Nucleus accumbens (tissue), 56 donors: ENCODE data around the gene OXLD1.
A peak's percentile ranks its signal among the peaks of the same experiment; 100 is the strongest.

Experiments
- DNase-seq, 56 donors: peaks; one replicate each; lab custom pipeline; 2025; lab: John Stamatoyannopoulos, UW

Gene OXLD1

DNA sequence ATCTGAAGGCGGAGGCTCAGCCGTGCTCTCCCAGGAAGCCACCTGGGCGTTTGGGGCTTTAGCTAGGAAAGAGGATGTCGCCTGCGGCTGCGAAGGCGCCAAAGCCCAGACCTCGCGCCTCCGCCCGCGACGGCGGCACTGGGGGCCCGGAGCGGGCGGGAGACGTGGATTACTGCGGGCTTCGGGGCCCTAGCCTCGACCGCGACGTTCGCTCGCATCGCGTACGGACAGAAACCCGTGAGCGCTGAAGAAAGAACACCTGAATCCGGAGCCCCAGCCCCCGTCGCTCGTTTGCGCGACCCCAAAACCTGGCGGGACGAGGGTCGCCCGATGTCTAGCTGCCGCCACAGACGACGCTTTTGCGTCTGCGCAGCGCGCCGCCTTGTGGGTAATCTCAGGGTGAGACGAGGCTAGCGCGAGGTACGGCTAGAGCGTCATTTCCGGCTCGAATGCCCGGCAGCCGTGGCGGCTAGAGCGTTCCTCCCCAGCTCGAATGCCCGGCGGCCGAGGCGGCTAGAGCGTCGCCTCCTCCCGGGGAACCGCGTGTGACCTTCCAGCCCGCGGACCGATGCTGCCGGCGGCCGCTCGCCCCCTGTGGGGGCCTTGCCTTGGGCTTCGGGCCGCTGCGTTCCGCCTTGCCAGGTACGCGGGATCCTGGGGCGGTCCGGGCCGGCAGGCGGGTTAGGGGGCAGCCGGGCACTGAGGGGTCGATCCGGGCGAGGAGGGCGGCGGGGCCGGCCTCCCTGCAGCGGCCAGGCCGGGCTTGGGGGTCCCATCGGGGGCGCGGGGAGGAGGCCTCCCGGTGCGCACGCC is 36.7 kb upstream of the OXLD1 start, which contains the start of gene MRPL12:
MRPL12 (plus strand) TSS at position 434 of the 813 bp plus-strand sequence; CDS start at position 569, 135 bp downstream.
- DNase-seq = peak; percentile 39 to 97 (median 89)

GRCh38 chr17:81701288-81702071 is 35.1 kb upstream of the OXLD1 start:
- DNase-seq = no peak

- DNase-seq = no peak
Measured at GRCh38 chr17:81700353-81701287, 34.2 kb upstream of the OXLD1 start.

GRCh38 chr17:81697261-81698044 is 31.0 kb upstream of the OXLD1 start:
- no peak for DNase-seq

GRCh38 chr17:81696218-81696941 is 30.0 kb upstream of the OXLD1 start:
- DNase-seq = no peak

DNA sequence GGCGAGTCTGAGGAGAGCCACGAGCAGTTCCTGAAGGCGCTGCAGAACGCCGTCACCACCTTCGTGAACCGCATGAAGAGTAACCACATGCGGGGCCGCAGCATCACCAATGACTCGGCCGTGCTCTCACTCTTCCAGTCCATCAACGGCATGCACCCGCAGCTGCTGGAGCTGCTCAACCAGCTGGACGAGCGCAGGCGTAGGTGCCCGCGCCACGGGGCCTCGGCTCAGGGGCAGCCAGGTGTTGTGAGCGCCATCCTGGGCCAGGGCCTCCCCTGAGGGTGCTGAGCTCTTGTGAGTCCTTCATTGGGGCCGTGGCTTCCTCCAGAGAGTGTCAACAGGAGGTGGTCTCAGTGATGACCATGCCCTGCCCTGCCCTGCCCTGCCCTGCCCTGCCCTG is 29.4 kb upstream of the OXLD1 start:
- no peak for DNase-seq

GRCh38 chr17:81695211-81695610 is 28.8 kb upstream of the OXLD1 start:
- no peak for DNase-seq

DNA sequence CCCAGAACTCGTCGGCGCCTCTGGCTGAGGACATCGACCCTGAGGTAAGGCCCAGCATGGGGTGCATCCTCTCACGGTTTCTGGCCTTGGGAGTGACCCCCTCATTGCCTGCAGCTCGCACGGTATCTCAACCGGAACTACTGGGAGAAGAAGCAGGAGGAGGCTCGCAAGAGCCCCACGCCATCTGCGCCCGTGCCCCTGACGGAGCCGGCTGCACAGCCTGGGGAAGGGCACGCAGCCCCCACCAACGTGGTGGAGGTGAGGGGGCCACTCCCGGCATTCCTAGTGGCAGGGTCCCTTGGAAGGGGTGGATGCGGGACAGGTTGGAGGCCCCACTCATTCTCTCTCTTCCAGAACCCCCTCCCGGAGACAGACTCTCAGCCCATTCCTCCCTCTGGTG is 28.4 kb upstream of the OXLD1 start:
- no peak for DNase-seq

- no peak for DNase-seq
Measured at GRCh38 chr17:81693509-81694210, 27.3 kb upstream of the OXLD1 start.

DNA sequence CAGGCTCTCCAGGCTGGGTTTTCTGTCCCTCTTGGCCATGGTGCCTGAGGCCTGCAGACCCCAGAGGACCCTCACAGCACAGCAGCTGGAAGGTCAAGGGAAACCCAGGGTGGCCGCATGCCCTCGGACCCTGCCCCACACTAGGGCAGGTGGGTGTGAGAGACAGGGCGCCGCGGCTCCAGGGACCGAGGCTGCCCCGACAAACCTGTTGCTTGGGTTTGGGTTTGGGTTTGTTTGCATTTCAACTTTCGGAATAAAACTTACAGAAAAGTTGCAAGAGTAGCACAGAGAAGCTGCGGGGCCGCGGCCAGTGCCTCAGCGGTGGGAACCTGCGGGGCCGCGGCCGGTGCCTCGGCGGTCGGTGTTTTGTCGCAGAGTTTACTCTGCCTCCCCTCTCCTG is 25.2 kb upstream of the OXLD1 start:
- DNase-seq = no peak

- DNase-seq = no peak
Measured at GRCh38 chr17:81691196-81691595, 24.8 kb upstream of the OXLD1 start.

DNA sequence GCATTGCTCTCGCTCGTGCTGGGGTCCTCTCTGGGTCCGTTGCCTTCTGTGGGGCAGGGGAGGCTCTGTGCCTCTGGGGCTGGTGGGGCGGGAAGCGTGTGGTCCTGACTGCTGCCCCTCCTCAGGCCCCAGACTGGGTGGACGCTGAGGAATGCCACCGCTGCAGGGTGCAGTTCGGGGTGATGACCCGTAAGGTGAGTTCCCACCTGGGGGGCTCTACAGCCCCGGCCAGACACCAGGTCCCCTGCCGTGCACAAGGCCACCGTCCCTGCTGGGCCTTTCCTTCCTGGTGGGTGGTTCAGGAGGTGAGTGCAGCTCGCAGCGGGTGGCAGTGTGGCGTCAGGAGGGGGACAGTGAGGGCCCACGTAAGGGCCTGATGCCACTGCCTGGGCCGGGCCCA is 24.1 kb upstream of the OXLD1 start:
- no peak for DNase-seq

DNA sequence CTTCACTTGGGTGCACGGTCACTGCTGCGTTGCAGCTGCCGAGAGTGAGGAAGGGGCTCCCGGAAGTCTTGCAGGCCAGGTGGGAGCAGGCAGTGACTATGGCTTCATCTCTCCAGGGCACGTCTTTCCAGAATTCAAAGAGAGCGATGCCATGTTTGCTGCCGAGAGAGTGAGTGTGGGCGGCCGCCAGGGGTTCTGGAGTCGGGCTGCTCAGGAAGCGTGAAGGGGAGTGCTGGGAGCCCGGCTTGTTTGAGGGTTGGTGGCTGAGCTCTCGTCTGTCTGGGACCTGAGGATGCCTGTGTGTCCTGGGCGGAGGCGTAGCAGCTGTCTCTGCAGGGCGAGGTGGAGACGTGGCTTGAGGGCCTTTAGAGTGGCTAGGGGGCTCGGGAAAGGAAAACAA is 23.7 kb upstream of the OXLD1 start:
- DNase-seq = peak in 5 of 56 donors; percentile 12 to 24 (median 16)

GRCh38 chr17:81688616-81689015 is 22.2 kb upstream of the OXLD1 start:
- no peak for DNase-seq

- no peak for DNase-seq
Measured at GRCh38 chr17:81687770-81688541, 21.6 kb upstream of the OXLD1 start.

GRCh38 chr17:81686614-81687013 is 20.2 kb upstream of the OXLD1 start:
- DNase-seq = no peak

DNA sequence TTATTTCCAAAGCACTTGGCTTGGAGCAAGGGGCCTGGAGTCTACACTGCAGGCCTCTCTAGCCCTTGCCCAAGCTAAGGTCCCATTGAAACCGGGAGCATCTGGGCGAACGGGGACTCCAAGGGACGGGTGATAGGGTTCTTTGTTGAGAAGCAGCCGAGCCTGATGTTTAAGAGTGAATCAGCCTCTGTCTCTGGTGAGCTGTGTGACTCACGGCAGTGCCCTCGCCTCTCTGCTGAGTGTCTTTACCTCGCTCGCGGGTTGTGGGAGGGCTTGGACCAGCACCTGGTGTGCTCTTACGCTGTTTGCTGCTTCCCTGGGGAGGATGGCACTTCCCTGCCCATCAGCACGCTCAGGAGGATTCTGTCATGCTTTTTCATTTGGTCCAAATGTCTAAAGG is 18.7 kb upstream of the OXLD1 start:
- peak in 16 of 56 donors; percentile 6 to 72 (median 28) for DNase-seq
